K562 (cell line): ENCODE results near the gene ACKR1. TPM values are rescaled to one million over a fixed set of nuclear protein-coding genes. Genes with fewer than 3 reads are reported as not detected.

ENCODE experiments used
- CREB1 ChIP-seq, 2 experiments: sonication (generic) in 1 of 2; formaldehyde crosslinking in 1 of 2; IDR thresholded peaks; 2 replicates each; pipeline versions ENCODE4 v1.6.1 to v1.8.0; 2012 to 2022; ENCODE audit warnings: inconsistent platforms in 1 of 2, mild to moderate bottlenecking in 1 of 2, missing genetic modification reagents in 1 of 2, moderate library complexity in 1 of 2
- CREB3 ChIP-seq: fragments of 450-650 bp; conservative IDR thresholded peaks from 2 replicates; pipeline ENCODE4 v1.6.1; 2016; ENCODE audit warnings: missing genetic modification characterization, low read depth, mild to moderate bottlenecking, missing compliant biosample characterization, moderate library complexity
- CREB3L1 ChIP-seq: fragments of 450-650 bp; IDR thresholded peaks from 2 replicates; pipeline ENCODE4 v1.6.1; 2014; ENCODE audit warnings: low read depth, mild to moderate bottlenecking, moderate library complexity, borderline replicate concordance
- DDX20 ChIP-seq: fragments of 450-650 bp; IDR thresholded peaks from 2 replicates; pipeline ENCODE4 v1.6.1; 2016; ENCODE audit warnings: missing genetic modification characterization, low read depth, mild to moderate bottlenecking, missing compliant biosample characterization, moderate library complexity
- DMBX1 ChIP-seq: fragments of 250-450 bp; sonication (Bioruptor Pico); IDR thresholded peaks from 2 replicates; pipeline ENCODE4 v1.8.0; 2022; ENCODE audit warnings: inconsistent platforms, mild to moderate bottlenecking, moderate library complexity, borderline replicate concordance
- ETV5 ChIP-seq: sonication (generic); formaldehyde crosslinking; IDR thresholded peaks from 2 replicates; pipeline ENCODE4 v1.4.0; 2020; ENCODE audit warnings: low read depth, mild to moderate bottlenecking, missing genetic modification reagents
- ETV6 ChIP-seq, 3 experiments: fragments of 150-350 bp in 1 of 3; sonication (generic) in 1 of 3; formaldehyde crosslinking in 1 of 3; IDR thresholded peaks; 2 replicates each; pipeline versions ENCODE4 v1.6.1 to v1.8.0; 2014 to 2022; ENCODE audit warnings: borderline replicate concordance in 2 of 3, low read depth in 2 of 3, antibody characterized with exemption in 1 of 3, low read length in 1 of 3, mild to moderate bottlenecking in 1 of 3, missing genetic modification reagents in 1 of 3
- IRF1 ChIP-seq: sonication (generic); formaldehyde crosslinking; IDR thresholded peaks from 2 replicates; pipeline ENCODE4 v1.8.0; 2022; ENCODE audit warnings: missing genetic modification reagents, mild to moderate bottlenecking, borderline replicate concordance
- JUN ChIP-seq, 2 experiments: sonication (generic) in 1 of 2; formaldehyde crosslinking in 1 of 2; IDR thresholded peaks; 2 replicates each; pipeline versions ENCODE4 v1.6.1 to v1.8.0; 2012 to 2022; ENCODE audit warnings: borderline replicate concordance in 2 of 2, mild to moderate bottlenecking in 2 of 2, improper control_type of control experiment in 1 of 2, low read depth in 1 of 2, low read length in 1 of 2, missing genetic modification reagents in 1 of 2
- MEF2D ChIP-seq: conservative IDR thresholded peaks from 2 replicates; pipeline ENCODE4 v1.6.1; 2016; ENCODE audit warnings: low read depth, missing genetic modification characterization, missing compliant biosample characterization
- NCOA1 ChIP-seq: fragments of 450-650 bp; IDR thresholded peaks from 2 replicates; pipeline ENCODE4 v1.6.1; 2016; ENCODE audit warnings: low read depth
- NR3C1 ChIP-seq: sonication (generic); formaldehyde crosslinking; IDR thresholded peaks from 2 replicates; pipeline ENCODE4 v1.8.1; 2022; ENCODE audit warnings: missing genetic modification reagents
- OTX1 ChIP-seq: fragments of 450-650 bp; formaldehyde crosslinking; IDR thresholded peaks from 2 replicates; pipeline ENCODE4 v1.4.0; 2022; ENCODE audit warnings: mild to moderate bottlenecking
- PYGO2 ChIP-seq: fragments of 450-650 bp; IDR thresholded peaks from 2 replicates; pipeline ENCODE4 v1.6.1; 2016; ENCODE audit warnings: mild to moderate bottlenecking, missing genetic modification characterization, moderate library complexity, missing compliant biosample characterization
- ZBTB49 ChIP-seq: sonication (generic); formaldehyde crosslinking; IDR thresholded peaks from 2 replicates; pipeline ENCODE4 v1.8.0; 2022; ENCODE audit warnings: missing genetic modification reagents, mild to moderate bottlenecking, borderline replicate concordance
- ZFP1 ChIP-seq: fragments of 450-650 bp; formaldehyde crosslinking; IDR thresholded peaks from 2 replicates; pipeline ENCODE4 v1.4.0; 2020; ENCODE audit warnings: mild to moderate bottlenecking, mixed read lengths
- ZNF165 ChIP-seq: fragments of 250-450 bp; sonication (Bioruptor Pico); IDR thresholded peaks from 2 replicates; pipeline ENCODE4 v1.4.0; 2020; ENCODE audit warnings: borderline replicate concordance
- ZNF184 ChIP-seq: sonication (generic); formaldehyde crosslinking; IDR thresholded peaks from 2 replicates; pipeline ENCODE4 v1.5.0; 2020; ENCODE audit warnings: missing genetic modification reagents
- ZNF311 ChIP-seq: fragments of 250-450 bp; sonication (Bioruptor Pico); IDR thresholded peaks from 2 replicates; pipeline ENCODE4 v1.4.0; 2020; ENCODE audit warnings: mild to moderate bottlenecking, moderate library complexity
- ZNF644 ChIP-seq: fragments of 200-800 bp; sonication (Bioruptor generic); IDR thresholded peaks from 2 replicates; pipeline ENCODE4 v1.6.1; 2016; ENCODE audit warnings: low read depth, missing genetic modification characterization, missing compliant biosample characterization
- polyA plus RNA-seq, 8 experiments: library from polyadenylated mRNA; depleted of rRNA in 4 of 8; stranded (reverse) in 5 of 8; unstranded in 3 of 8; fragments of >200 nt; fragmentation: Nextera tagmentation in 2 of 8; fragmentation: Illumina TruSeq in 1 of 8; extraction: Ambion mirVana in 2 of 8; extraction: Trizol in 1 of 8; gene quantifications; 2 replicates each; pipeline versions ENCODE4 v1.2.1 to v1.2.3, GENCODE V29; 2011 to 2014; ENCODE audit warnings: inconsistent platforms in 1 of 8, missing spikeins in 1 of 8
- total RNA-seq, 7 experiments: library from RNA; depleted of rRNA in 6 of 7; stranded (reverse); fragments of >200 nt in 6 of 7; fragmentation: Illumina TruSeq in 2 of 7; extraction: Trizol in 2 of 7; gene quantifications; 2 replicates each; pipeline versions ENCODE4 v1.2.1 to v1.2.3, GENCODE V29; 2011 to 2021; ENCODE audit warnings: low replicate concordance in 1 of 7

Gene ACKR1
- total and polyA plus RNA-seq, 9 of the 15 experiments (the other 6 are each of a cell fraction or from before 2014, with no cell fraction given), result 0.07 to 0.64 (median 0.18) TPM

GRCh38 chr1:159177272-159177907 is 27.3 kb upstream of the ACKR1 start (continued):
- peak; percentile 76; the same call in 1 of the 2 replicates for TF ChIP-seq ZNF311 (CRISPR knock-in tag)
- TF ChIP-seq ZNF184 (CRISPR knock-in tag), result peak; percentile 14; the same call in 1 of the 2 replicates
- TF ChIP-seq JUN (IDR thresholded peaks at IDR 0.05; ENCODE audit: borderline replicate concordance, low read depth, low read length), result 0 out of 2 replicates have a peak, but pooled peaks have one; percentile 18
- TF ChIP-seq JUN (CRISPR knock-in tag; IDR thresholded peaks at IDR 0.05; ENCODE audit: borderline replicate concordance), result no peak
- TF ChIP-seq ZFP1 (CRISPR knock-in tag), result no peak
- TF ChIP-seq ZNF644 (tag), result peak; percentile 98
- peak; percentile 99 for TF ChIP-seq NCOA1
- TF ChIP-seq OTX1 (CRISPR knock-in tag), result 0 out of 2 replicates have a peak, but pooled peaks have one; percentile 28
- 0 out of 2 replicates have a peak, but pooled peaks have one; percentile 68 for TF ChIP-seq ETV5 (CRISPR knock-in tag)
- TF ChIP-seq MEF2D, result 0 out of 2 replicates have a peak, but pooled peaks have one; percentile 14
- 0 out of 2 replicates have a peak, but pooled peaks have one; percentile 61 for TF ChIP-seq ZNF165 (CRISPR knock-in tag)
- no peak for TF ChIP-seq CREB1 (IDR thresholded peaks at IDR 0.05)
- TF ChIP-seq CREB1 (CRISPR knock-in tag; IDR thresholded peaks at IDR 0.05), result peak; percentile 68
- TF ChIP-seq PYGO2 (tag), result no peak
- TF ChIP-seq DDX20 (tag), result peak; percentile 67; the same call in 1 of the 2 replicates
- TF ChIP-seq NR3C1, result peak; percentile 95
- no peak for TF ChIP-seq ETV6 (IDR thresholded peaks at IDR 0.05; ENCODE audit: borderline replicate concordance in 1 of 2, low read depth in 2 of 2, low read length in 1 of 2)
- TF ChIP-seq ETV6 (CRISPR knock-in tag; IDR thresholded peaks at IDR 0.05; ENCODE audit: borderline replicate concordance), result peak; percentile 60; the same call in 1 of the 2 replicates
- peak; percentile 86 for TF ChIP-seq CREB3 (tag)
- peak; percentile 87; the same call in 1 of the 2 replicates for TF ChIP-seq IRF1 (CRISPR knock-in tag)
- no peak for TF ChIP-seq CREB3L1
- peak; percentile 80; the same call in 1 of the 2 replicates for TF ChIP-seq ZBTB49 (CRISPR knock-in tag)
- TF ChIP-seq DMBX1 (CRISPR knock-in tag), result peak; percentile 94; the same call in 1 of the 2 replicates
